D721Med (cell line): Measurements from ENCODE around the gene SUN5.

ENCODE experiments used
- DNase-seq: peaks from one replicate; pipeline ENCODE4 v3.0.0; 2011; ENCODE audit warnings: low spot score; ENCODE audit not compliant: insufficient read length
- FAIRE-seq: peaks from 2 replicates; lab custom pipeline; 2011; peaks lifted over from hg19 to GRCh38; lab: Jason Lieb, UNC
- CTCF ChIP-seq: IDR thresholded peaks from 2 replicates; pipeline ENCODE4 v1.5.1; 2012; ENCODE audit warnings: mild to moderate bottlenecking, control low read depth; ENCODE audit not compliant: insufficient read depth; ENCODE audit errors: missing control alignments

The SUN5 gene

GRCh38 chr20:33042430-33042829, 38.2 kb upstream of the SUN5 start:
- DNase-seq (no peak), FAIRE-seq (no peak)
- no peak for TF ChIP-seq CTCF

- DNase-seq (no peak), FAIRE-seq (no peak)
- TF ChIP-seq CTCF = no peak
Observed at GRCh38 chr20:33038243-33038642, 34.0 kb upstream of the SUN5 start.

- DNase-seq (no peak), FAIRE-seq (no peak)
- TF ChIP-seq CTCF = no peak
Observed at GRCh38 chr20:33037456-33037855, 33.2 kb upstream of the SUN5 start.

GRCh38 chr20:33034901-33035492, 30.8 kb upstream of the SUN5 start:
- FAIRE-seq (no peak), DNase-seq (no peak)
- no peak for TF ChIP-seq CTCF

- TF ChIP-seq CTCF = no peak
- no peak for FAIRE-seq
- DNase-seq = no peak
Observed at GRCh38 chr20:33034115-33034514, 29.9 kb upstream of the SUN5 start.

GRCh38 chr20:33033381-33033780, 29.1 kb upstream of the SUN5 start:
- DNase-seq (no peak), FAIRE-seq (no peak)
- TF ChIP-seq CTCF = no peak

- no peak for FAIRE-seq
- no peak for DNase-seq
- no peak for TF ChIP-seq CTCF
Observed at GRCh38 chr20:33032555-33032954, 28.3 kb upstream of the SUN5 start.
